ENCODE results near the gene LAG3.
A peak's percentile ranks its signal among the peaks of the same experiment; 100 is the strongest.
"Not testable (repeated sequence)": the region's sequence is repeated elsewhere in the genome, so short reads cannot be mapped to it uniquely, and the experiment has no call there.

LAG3 gene

GRCh38 chr12:6772331-6772695 is at the start of gene LAG3:
Gene LAG3 (plus strand): TSS chr12:6772520. CDS start chr12:6772853, 333 bp downstream.
- no peak for DNase-seq

DNA sequence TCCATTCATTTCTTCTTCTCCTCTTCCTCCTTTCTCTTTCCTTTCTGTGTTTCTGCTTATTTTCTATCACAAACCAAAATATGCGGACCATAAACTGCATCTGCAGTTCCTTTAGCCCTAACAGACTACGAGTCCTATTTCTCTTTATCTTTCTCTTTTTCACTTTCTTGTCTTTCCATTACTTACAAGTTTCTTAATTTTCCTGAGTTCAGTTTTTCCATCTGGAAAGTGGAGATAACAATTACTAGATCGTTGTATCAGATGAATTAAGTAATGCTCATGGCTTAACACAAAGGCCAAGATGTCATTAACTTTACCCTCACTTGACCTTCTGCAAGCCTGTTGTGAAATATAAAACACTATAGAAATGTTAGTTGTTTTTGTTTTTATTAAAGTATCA is 49.5 kb upstream of the LAG3 start:
- DNase-seq: no peak

DNA sequence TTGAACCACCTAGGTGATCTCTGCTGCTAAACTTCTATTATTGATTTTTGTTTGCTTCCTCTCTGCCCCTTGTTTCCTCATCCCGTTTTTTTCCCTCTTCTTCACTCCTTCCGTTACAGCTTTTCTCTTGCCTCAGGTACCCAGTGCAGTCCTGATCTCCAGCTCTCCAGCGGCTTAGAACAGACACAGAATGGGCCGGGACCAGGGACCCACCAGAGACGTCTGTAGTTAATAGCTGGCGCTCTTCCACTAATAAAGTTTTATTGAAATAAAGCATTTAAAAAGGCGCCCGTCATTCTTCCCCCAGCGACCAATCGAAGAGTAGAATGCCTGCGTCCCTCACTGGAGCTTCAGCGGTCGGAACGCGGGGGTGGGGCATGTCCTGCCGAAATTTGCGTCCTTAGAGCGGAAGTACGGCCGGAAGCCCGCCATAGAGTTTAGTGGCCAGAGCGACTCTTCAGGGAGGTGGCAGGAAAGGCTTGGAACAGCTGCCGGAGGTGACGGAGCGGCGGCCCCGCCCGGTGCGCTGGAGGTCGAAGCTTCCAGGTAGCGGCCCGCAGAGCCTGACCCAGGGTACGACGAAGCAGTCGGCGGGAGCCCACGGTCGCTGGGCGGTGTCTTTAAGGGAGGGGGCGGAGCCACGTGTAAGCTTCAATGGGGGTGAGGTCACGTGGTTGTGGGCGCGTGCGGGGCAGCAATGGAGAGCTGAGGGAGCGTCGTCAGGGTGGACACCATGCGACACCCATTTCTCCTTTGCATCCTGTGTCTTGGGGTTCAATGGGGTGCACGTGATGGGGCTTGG is 48.5 kb upstream of the LAG3 start, which contains the start of gene COPS7A:
COPS7A (plus strand) TSS at position 440 of the 802 bp plus-strand sequence. CDS start 611 bp downstream, outside the sequence.
- DNase-seq: peak; percentile 99

- no peak for DNase-seq
These were observed 47.9 kb upstream of the LAG3 start for GRCh38 chr12:6724409-6724797.

DNA sequence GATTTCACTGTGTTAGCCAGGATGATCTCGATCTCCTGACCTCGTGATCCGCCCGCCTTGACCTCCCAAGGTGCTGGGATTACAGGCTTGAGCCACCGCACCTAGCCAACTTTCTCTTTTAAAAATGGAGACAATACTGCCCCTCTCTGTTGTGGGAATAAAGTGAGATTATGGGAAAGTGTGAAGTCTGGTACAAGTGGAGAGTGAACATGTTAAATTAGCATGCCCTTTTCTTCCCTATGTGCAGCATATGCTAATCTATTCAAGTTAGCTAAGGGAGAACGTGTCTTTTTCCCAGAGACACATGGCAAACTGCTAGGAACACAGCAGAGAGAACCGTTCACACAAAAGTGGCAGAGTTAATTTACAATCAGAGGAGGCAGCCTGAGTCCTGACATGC is 47.0 kb upstream of the LAG3 start:
- no peak for DNase-seq

GRCh38 chr12:6729186-6729585 is 43.1 kb upstream of the LAG3 start:
- no peak for DNase-seq

- DNase-seq: no peak
These were observed 42.2 kb upstream of the LAG3 start for GRCh38 chr12:6730169-6730568.

DNA sequence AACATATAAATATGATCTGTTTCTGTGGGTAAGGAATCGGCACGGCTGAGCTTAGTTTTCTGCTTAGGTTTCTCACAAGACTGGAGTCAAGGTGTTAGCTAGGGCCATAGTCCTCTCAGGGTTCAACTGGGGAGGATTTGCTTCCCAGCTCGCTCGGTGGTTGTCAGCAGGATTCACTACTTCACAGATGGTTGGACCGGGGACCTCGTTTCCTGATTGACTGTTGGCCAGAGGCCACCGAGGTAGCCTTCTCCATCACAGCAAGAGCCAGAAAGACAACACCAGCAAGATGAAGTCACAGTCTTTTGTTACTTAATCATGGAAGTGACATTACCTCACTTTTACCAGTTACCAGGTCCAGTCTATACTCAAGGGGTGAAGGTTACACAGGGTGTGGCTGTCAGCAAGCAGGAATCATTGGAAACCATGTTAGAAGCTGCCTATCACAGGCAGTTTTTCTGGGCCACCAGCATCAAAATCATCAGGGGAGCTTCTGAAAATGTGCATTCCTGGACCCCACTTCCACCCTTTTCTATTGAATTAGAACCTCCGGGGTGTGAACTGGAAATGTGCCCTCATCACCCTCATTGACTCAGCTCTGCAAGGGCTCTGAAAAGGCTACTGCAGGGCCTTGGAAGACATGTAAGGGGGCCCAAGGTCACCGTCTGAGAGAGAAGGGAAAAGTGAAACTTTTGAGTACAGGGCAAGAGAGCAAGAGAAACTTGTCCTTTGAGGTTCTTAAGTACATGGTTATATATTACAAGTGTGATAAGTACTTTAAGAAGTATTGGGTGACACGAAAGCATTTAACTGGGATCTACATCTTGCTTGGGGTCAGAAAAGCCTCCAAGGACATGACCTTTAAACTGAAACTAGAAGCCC is 37.6 kb upstream of the LAG3 start:
- DNase-seq: no peak

DNA sequence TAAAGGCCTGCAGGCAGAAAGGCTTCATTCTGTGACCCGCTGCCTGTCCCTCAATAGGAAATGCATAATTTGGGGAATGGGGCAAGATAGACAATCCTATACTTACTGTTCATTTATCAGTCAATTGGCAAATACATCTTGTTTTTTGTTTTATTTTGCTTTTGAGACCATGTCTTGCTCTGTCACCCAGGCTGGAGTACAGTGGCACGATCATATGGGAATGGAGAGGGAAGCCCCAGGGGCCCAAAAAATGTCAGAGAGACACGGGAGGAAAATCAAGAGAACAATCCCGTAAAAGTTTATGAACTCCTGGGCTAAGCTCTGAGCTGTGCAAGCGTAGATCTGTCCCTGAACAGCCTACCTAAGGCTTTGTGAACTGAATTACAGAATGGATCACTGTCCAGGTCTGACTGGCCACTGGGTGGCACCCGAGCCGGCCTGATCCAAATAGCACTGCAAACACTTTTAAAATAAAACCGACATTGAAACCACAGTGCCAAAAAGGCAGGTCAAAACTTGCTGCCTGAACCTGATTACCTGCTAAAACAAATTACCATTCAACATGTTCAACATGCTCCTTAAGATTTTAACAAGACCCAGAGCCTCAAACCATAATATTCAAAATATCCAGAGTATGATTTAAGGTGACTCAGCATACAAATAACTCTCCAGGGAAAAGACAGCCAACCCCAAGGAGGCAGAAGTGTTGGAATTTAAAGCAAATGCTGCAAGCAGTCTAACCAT is 36.7 kb upstream of the LAG3 start:
- peak; percentile 84 for DNase-seq

- DNase-seq: no peak
These were observed 35.6 kb upstream of the LAG3 start for GRCh38 chr12:6736754-6737153.

- not testable (repeated sequence) for DNase-seq
These were observed 30.2 kb upstream of the LAG3 start for GRCh38 chr12:6742080-6742479.

DNA sequence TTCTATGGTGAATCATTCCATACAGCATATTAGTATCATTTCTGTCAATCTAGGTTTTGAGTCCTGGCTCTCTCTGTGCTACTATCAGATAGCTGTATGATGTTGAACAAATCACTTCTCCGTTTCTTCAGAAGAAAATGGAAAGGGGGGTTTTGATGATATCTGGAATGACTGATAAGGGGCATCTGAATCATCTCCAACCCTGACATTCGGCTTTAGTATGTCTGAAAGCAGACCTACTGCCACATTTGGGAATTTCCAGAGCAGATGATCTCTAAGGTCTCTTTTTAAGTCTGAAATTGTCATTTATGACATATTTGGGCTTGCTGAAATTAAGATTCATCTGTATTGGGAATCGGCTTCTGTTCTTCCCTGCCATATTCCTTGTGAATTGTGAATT is 29.5 kb upstream of the LAG3 start:
- DNase-seq: no peak

GRCh38 chr12:6743300-6743699 is 29.0 kb upstream of the LAG3 start:
- DNase-seq: not testable (repeated sequence)

- no peak for DNase-seq
These were observed 26.4 kb upstream of the LAG3 start for GRCh38 chr12:6745741-6746525.

GRCh38 chr12:6747216-6747615 is 25.1 kb upstream of the LAG3 start:
- DNase-seq: no peak

DNA sequence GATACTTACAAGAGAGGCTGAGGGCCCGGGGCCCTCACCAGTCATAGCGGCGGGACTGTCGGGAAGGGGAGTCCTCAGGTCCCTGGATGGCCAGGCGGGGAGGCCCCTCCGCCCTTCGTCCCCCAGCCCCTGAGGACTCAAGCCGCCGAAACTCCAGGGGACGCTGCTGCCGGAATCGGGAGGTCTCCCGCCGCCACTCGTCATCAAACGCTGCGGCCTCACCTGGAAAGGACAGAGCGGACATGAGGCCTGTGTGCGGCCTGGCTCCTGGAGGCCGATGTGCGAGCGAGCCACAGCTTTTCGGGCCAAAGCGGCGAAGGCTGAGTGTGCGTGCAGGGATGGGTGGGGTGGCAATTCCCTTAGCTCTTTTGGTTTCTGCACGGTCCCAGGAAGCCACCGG is 23.6 kb upstream of the LAG3 start:
- DNase-seq: no peak

- no peak for DNase-seq
These were observed 21.8 kb upstream of the LAG3 start for GRCh38 chr12:6750506-6750905.

- no peak for DNase-seq
These were observed 20.6 kb upstream of the LAG3 start for GRCh38 chr12:6751767-6752166.

- DNase-seq: no peak
These were observed 20.0 kb upstream of the LAG3 start for GRCh38 chr12:6752167-6752920.

DNA sequence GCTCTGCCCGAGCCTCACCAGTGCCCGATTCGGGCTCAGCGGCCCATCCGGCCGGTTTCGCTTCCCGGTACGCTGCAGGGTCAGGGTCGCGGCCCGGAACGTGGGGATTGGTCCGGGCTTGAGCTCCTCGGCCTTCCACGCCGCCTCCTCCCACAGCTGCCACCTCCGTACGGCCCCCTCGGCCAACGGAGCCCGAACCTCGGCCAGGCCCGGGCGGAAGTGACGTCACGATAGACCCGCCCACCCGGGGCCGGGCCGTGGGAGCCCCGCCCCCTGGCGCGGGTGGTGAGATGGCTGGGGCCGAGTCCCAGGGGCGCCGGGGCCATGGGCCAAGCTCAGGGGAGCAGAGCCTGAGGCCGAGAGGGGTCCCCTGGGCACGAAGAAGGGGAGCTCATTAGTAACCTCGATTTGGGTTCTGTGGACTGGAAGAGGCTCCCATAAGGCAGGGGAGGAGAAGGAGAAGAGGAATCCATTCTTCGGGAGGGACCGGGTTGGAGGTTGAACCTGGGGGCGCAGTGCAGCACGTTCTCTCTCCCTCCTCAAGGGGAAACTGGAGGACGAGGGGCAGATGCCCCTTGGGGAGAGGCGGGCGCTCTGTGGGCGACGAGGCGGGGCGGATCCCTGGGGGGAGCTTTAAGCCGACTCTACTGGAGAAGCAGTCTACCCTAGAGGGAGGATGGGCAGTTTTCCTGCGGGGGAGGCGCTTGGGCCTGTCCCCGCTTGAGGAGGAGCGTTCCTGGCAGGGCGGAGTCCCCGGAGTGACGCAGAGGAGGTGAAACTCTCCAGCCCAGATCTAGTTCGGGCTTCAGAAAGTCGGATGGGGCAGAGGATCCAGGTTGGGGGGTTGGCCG is 19.2 kb upstream of the LAG3 start, which contains the start of gene MLF2:
MLF2 (minus strand) TSS at position 221 of the 851 bp plus-strand sequence. CDS start 807 bp downstream, outside the sequence.
- DNase-seq: peak; percentile 95

All from DMS79 (cell line).